GM23248 (cell line): ENCODE results near the gene C7orf57. TPM values are rescaled to one million over a fixed set of nuclear protein-coding genes. Genes with fewer than 3 reads are reported as not detected.
A peak's percentile ranks its signal among the peaks of the same experiment; 100 is the strongest.
"Not testable (repeated sequence)": the region's sequence is repeated elsewhere in the genome, so short reads cannot be mapped to it uniquely, and the experiment has no call there.

Source experiments
- DNase-seq: peaks from one replicate; pipeline ENCODE4 v3.0.0-alpha.2; 2015
- H2AFZ ChIP-seq: fragments of 200-600 bp; sonication (generic); 2 replicates; pipeline ENCODE4 v1.6.1; 2016; ENCODE audit warnings: antibody characterized with exemption
- H3F3A ChIP-seq: fragments of 200-600 bp; sonication (generic); 2 replicates; pipeline ENCODE4 v1.6.1; 2016; ENCODE audit warnings: mild to moderate bottlenecking, antibody characterized with exemption, mixed run types; ENCODE audit not compliant: insufficient read depth
- H3K27ac ChIP-seq: fragments of 200-600 bp; sonication (generic); 2 replicates; pipeline ENCODE4 v1.5.1; 2016; ENCODE audit warnings: mild to moderate bottlenecking
- H3K27me3 ChIP-seq: fragments of 200-600 bp; sonication (generic); replicated peaks from 2 replicates; pipeline ENCODE4 v1.6.1; 2016; ENCODE audit warnings: mild to moderate bottlenecking; ENCODE audit not compliant: insufficient read depth
- H3K36me3 ChIP-seq: fragments of 200-600 bp; sonication (generic); 2 replicates; pipeline ENCODE4 v1.6.1; 2016; ENCODE audit warnings: low read depth, mild to moderate bottlenecking
- H3K4me1 ChIP-seq: fragments of 200-600 bp; sonication (generic); 2 replicates; pipeline ENCODE4 v1.6.1; 2016; ENCODE audit warnings: mild to moderate bottlenecking; ENCODE audit not compliant: insufficient read depth
- H3K4me2 ChIP-seq: fragments of 200-600 bp; sonication (generic); one replicate; pipeline ENCODE4 v1.6.1; 2016; ENCODE audit warnings: mild to moderate bottlenecking; ENCODE audit not compliant: unreplicated experiment
- H3K4me3 ChIP-seq: fragments of 200-600 bp; sonication (generic); 2 replicates; pipeline ENCODE4 v1.5.1; 2016; ENCODE audit warnings: mild to moderate bottlenecking
- H3K79me2 ChIP-seq: fragments of 200-600 bp; sonication (generic); 2 replicates; pipeline ENCODE4 v1.6.1; 2016; ENCODE audit warnings: mild to moderate bottlenecking; ENCODE audit not compliant: insufficient read depth
- H3K9ac ChIP-seq: fragments of 200-600 bp; sonication (generic); 2 replicates; pipeline ENCODE4 v1.6.1; 2016; ENCODE audit warnings: mild to moderate bottlenecking
- H3K9me2 ChIP-seq: fragments of 200-600 bp; sonication (generic); 2 replicates; pipeline ENCODE4 v1.6.1; 2016; ENCODE audit warnings: mixed run types, mild to moderate bottlenecking, moderate library complexity; ENCODE audit not compliant: insufficient read depth
- H3K9me3 ChIP-seq: fragments of 200-600 bp; sonication (generic); one replicate; pipeline ENCODE4 v1.6.1; 2017; ENCODE audit warnings: low read depth
- H4K20me1 ChIP-seq: fragments of 200-600 bp; sonication (generic); 2 replicates; pipeline ENCODE4 v1.6.0; 2016; ENCODE audit not compliant: insufficient read depth
- EZH2 ChIP-seq: fragments of 200-600 bp; sonication (generic); IDR thresholded peaks from 2 replicates; pipeline ENCODE4 v1.6.1; 2018; ENCODE audit warnings: antibody characterized with exemption, mild to moderate bottlenecking; ENCODE audit not compliant: insufficient read depth, poor library complexity, severe bottlenecking
- EZH2phosphoT487 ChIP-seq: fragments of 200-600 bp; sonication (generic); IDR thresholded peaks from 2 replicates; pipeline ENCODE4 v1.6.1; 2018; ENCODE audit warnings: antibody characterized with exemption, moderate library complexity, mild to moderate bottlenecking, low read depth; ENCODE audit not compliant: insufficient read depth
- WGBS, 2 experiments: methylation state at CpG; one replicate each; pipeline ENCODE4 v1.1.6; 2015 to 2017; ENCODE audit warnings: low lambda C conversion rate in 2 of 2, low coverage in 1 of 2; ENCODE audit errors: missing lambda C conversion rate in 2 of 2; 5-methylcytosine and 5-hydroxymethylcytosine counted together
- in situ Hi-C: fragments of 300-500 bp; cut with MboI; formaldehyde crosslinking; loops from 2 replicates; pipeline ENCODE4 v1.15.0; 2020
- polyA plus RNA-seq: library from polyadenylated mRNA; unstranded; fragments of >200 nt; fragmentation: Nextera tagmentation; extraction: Ambion mirVana; gene quantifications from 2 replicates; pipeline ENCODE4 v1.2.1, GENCODE V29; 2016
- total RNA-seq: library from RNA; depleted of rRNA; stranded (reverse); fragments of >200 nt; shearing (Covaris generic); gene quantifications from 2 replicates; pipeline ENCODE4 v1.2.3, GENCODE V29; 2014; rRNA removed

Gene C7orf57
- not detected in 2 replicates for total RNA-seq
- polyA plus RNA-seq, result not detected in 2 replicates

DNA sequence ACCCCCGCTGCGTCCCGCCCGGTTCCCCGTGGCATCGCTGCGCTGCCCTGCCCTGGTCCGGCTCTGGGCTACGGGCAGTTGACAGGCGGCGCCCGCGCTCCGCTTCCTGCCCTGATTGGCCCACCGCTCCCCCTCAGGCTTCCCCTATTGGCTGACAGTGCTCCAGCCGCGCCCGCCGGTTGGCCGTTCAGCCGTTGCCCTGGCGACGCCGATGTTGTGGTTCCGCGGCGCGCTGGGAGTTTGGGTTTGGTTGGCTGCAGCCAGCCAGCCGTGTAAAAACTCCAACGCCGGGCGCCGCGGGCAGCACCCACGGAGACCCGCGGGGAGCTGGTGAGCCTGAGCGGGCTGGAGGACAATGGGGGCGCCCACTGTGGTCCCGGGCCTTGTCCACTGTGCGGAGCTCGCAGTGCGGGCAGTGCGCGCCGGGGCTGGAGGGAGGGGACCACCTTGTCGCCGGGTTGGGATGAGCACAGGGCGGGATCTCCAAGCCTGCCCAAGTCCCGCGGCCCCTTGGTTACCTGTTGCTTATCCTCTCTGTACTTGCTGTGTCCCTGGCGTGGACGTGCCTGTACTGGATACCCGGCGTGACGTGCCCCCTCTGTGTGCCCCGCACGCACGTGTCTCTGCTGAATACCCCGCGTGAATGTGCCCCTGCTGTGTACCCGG lies at the start of gene C7orf57:
C7orf57 (plus strand) TSS at position 243 of the 666 bp plus-strand sequence. CDS start 766 bp downstream, outside the sequence.
- peak within 1 kb of the TSS; percentile 88 for H3K4me2 ChIP-seq
- no peak within 1 kb of the TSS for H3K27ac ChIP-seq
- H3K4me3 ChIP-seq, result peak within 1 kb of the TSS; percentile 72
- no peaks in the 10 kb centered on the region for H3K9me3 ChIP-seq
- H2AFZ ChIP-seq, result peak within 1 kb of the TSS; percentile 76
- peak within 1 kb of the TSS; percentile 68 for H3K9ac ChIP-seq
- H3K9me2 ChIP-seq, result no peaks in the 10 kb centered on the region
- H3F3A ChIP-seq, result no peaks in the 10 kb centered on the region; the same call in 1 of the 2 replicates
- H3K27me3 ChIP-seq, result 0 out of 2 replicates have a peak, but pooled peaks cover 6% of the 10 kb centered on the region
- DNase-seq, result peak; percentile 96
- in situ Hi-C loops, result no loop called here
- H3K36me3 ChIP-seq, result no peaks in the 10 kb centered on the region
- whole genome bisulfite sequencing, 2 experiments, result 1 to 2% methylated on average over 47 to 54 of the region's 62 CpGs
- H3K4me1 ChIP-seq, result no peaks in the 10 kb centered on the region
- no peaks in the 10 kb centered on the region for H4K20me1 ChIP-seq
- TF ChIP-seq EZH2, result no peak
- TF ChIP-seq EZH2phosphoT487, result no peak
- H3K79me2 ChIP-seq, result no peaks in the 10 kb centered on the region

DNA sequence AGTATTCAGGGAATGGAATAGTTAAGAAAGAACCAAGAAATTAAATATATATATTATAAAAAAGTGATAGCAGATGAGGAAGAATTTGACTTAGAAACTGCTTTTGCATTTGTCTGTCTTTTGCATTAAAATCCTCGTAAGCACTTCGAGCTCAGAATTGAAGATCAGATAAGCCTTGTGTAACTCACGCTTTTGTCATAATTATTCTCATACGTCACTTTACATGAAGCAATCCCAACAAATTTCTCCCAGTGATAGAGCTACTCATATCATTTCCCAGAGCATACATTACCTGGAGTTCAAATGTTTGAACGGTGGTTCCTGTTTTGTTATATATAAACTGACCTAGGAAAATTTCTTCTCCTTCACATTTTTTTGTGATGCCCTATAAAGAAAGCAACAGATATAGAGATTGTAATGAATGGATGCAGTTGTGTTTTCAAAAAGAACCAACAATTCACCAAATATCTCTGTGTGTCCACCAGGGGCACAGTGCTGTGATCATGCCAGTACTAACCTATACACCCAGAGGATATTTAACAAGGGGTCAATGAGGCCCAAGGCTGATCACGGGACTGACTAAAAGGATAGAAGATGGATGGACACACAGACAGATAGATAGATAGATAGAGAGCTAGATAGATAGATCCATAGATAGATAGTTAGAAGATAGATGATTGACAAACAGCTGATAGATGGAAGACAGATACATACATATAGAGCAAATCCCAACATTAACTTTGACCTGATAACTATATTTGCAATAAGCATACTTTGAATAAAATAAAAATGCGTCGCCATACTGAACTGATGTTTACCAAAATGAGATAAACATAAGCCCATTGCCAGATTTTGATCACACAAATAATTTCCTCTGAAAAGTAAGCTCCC lies 46.6 kb upstream of the C7orf57 start:
- no peak overlapping the region for H3K4me2 ChIP-seq
- H3K4me1 ChIP-seq, result peaks cover 6% of the 10 kb centered on the region; the same call in 1 of the 2 replicates
- H3K9me3 ChIP-seq, result no peaks in the 10 kb centered on the region
- H4K20me1 ChIP-seq, result no peaks in the 10 kb centered on the region
- no peak overlapping the region for H2AFZ ChIP-seq
- H3K9ac ChIP-seq, result no peak overlapping the region
- no peak overlapping the region for H3K4me3 ChIP-seq
- peaks cover 5% of the 10 kb centered on the region; the same call in 1 of the 2 replicates for H3F3A ChIP-seq
- H3K36me3 ChIP-seq, result no peaks in the 10 kb centered on the region
- H3K27ac ChIP-seq, result no peak overlapping the region
- TF ChIP-seq EZH2 (no peak), EZH2phosphoT487 (no peak)
- no peaks in the 10 kb centered on the region for H3K79me2 ChIP-seq
- 64% methylated on average over 8 of the region's 8 CpGs for WGBS, 2 experiments
- peak; percentile 44 for DNase-seq
- no peaks in the 10 kb centered on the region for H3K9me2 ChIP-seq
- in situ Hi-C loops, result loop anchor here (10.0 kb wide), 1 partner anchor 106 kb away; no protein-coding TSS in a partner anchor
- no peaks in the 10 kb centered on the region for H3K27me3 ChIP-seq

DNA sequence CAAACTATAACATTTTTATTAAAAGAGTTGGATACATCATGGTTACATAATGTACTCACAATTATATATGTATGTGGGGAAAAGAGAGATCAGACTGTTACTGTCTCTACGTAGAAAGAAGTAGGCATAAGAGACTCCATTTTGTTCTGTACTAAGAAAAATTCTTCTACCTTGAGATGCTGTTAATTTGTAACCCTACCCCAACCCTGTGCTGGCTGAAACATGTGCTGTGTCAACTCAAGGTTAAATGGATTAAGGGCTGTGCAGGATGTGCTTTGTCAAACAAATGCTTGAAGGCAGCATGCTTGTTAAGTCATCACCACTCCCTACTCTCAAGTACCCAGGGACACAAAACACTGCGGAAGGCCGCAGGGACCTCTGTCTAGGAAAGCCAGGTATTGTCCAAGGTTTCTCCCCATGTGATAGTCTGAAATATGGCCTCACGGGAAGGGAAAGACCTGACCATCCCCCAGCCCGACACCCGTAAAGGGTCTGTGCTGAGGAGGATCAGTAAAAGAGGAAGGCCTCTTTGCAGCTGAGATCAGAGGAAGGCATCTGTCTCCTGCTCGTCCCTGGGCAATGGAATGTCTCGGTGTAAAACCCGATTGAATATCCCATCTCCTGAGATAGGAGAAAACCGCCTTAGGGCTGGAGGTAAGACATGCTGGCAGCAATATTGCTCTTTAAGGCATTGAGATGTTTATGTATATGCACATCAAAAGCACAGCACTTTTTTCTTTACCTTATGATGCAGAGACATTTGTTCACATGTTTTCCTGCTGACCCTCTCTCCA lies 45.5 kb upstream of the C7orf57 start:
- in situ Hi-C loops, result loop anchor here (5.0 to 10.0 kb wide), 2 partner anchors 105 to 122 kb away; no protein-coding TSS in a partner anchor
- H3F3A ChIP-seq, H3K9me2 ChIP-seq, H3K4me3 ChIP-seq, H3K27me3 ChIP-seq, H3K9me3 ChIP-seq, DNase-seq, H3K4me1 ChIP-seq, H2AFZ ChIP-seq, H4K20me1 ChIP-seq, H3K79me2 ChIP-seq, H3K9ac ChIP-seq, H3K4me2 ChIP-seq, H3K36me3 ChIP-seq, H3K27ac ChIP-seq: not testable (repeated sequence)
- 67 to 73% methylated on average over 10 of the region's 10 CpGs for WGBS, 2 experiments

DNA sequence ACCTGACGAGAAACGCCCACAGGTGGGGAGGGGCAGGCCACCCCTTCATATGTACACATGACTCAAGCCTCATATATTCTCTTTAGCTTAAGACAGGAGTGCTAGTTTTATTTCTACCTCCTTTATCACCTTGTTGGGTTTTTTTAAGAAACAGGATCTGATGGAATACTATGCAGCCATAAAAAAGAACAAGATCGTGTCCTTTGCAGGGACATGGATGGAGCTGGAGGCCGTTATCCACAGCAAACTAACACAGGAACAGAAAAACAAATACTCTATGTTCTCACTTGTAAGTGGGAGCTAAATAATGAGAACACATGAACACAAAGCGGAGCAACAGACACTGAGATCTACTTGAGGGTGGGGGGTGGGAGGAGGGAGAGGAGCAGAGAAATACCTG lies 44.8 kb upstream of the C7orf57 start:
- WGBS, 2 experiments, result 97% methylated on average over 5 of the region's 5 CpGs
- Histone ChIP-seq H2AFZ (no peak overlapping the region), H3K9me2 (no peaks in the 10 kb centered on the region), H4K20me1 (no peaks in the 10 kb centered on the region), H3K27me3 (no peaks in the 10 kb centered on the region), H3F3A (peaks cover 5% of the 10 kb centered on the region; the same call in 1 of the 2 replicates), H3K9me3 (no peaks in the 10 kb centered on the region), H3K9ac (no peak overlapping the region), H3K4me3 (no peak overlapping the region), H3K4me1 (peaks cover 6% of the 10 kb centered on the region; the same call in 1 of the 2 replicates), H3K36me3 (no peaks in the 10 kb centered on the region), H3K27ac (no peak overlapping the region), H3K4me2 (no peak overlapping the region), H3K79me2 (no peaks in the 10 kb centered on the region)
- in situ Hi-C loops, result loop anchor here (5.0 kb wide), 1 partner anchor 122 kb away; no protein-coding TSS in a partner anchor
- no peak for DNase-seq
- TF ChIP-seq EZH2phosphoT487, result no peak
